GM15510 (cell line): ENCODE results near the gene TLK1.

ENCODE experiments used
- POLR2A ChIP-seq: IDR thresholded peaks from 3 replicates; pipeline ENCODE4 v1.6.1; 2011; ENCODE audit warnings: borderline replicate concordance; ENCODE audit not compliant: insufficient read length; ENCODE audit errors: extremely low read depth

Gene TLK1

GRCh38 chr2:171086352-171087290 lies 74.1 kb downstream of the TLK1 start:
- TF ChIP-seq POLR2A, result no peak

GRCh38 chr2:171084128-171084527 lies 76.6 kb downstream of the TLK1 start:
- TF ChIP-seq POLR2A, result no peak

DNA sequence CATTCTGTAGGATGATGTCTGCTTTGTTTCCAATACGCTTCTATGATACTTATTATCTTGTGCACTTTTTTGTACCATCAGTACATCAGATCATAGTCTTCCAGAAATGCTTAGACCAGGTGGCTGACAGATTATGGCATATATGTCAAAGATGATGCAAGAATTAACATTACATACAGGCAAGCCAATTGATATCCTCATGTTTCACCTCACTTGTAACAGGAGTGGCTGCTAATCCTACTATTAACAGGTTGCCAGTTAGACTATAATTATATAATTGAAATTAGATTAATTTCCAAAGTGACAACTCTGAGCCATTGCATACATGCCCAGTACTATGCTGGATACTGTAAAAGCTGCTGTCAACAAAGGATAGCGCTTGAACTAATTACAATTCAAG lies 77.2 kb downstream of the TLK1 start:
- TF ChIP-seq POLR2A, result no peak

DNA sequence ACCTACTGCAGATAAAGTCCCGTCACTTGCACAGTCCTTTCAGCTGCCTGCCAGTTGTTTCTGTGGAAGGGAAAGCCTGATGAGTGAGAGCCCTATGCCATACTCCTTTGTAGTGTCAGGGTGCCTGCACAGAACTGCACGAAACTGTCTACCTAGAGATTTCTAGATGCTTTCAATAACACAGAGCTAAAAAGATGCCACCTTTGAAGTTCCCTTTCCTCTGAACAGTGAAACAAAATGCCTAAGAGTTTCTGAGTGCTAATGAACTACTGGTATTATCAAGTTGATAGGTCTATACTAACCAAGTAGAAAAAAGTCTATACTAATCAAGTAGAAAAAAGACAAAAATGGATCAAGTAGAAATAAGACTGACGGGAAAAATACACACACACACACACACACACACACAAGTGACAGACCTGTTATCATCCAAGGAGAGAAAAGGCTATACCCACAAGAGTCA lies 79.0 kb downstream of the TLK1 start:
- TF ChIP-seq POLR2A, result no peak

DNA sequence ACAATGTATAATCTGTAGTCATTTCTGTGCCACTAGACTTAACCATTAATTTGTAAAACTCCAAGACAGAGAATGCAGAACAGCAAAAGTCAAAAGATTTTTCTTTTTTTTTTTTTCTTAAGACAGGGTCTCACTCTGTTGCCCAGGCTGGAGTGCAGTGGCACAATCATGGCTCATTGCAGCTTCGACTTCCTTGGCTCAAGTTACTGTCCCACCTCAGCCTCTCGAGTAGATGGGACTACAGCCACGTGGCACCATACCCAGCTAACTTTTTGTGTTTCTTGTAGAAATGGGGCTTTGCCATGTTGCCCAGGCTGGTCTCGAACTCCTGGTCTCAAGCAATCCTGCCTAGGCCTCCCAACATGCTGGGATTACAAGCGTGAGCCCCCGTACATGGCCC lies 80.1 kb downstream of the TLK1 start:
- TF ChIP-seq POLR2A, result no peak

DNA sequence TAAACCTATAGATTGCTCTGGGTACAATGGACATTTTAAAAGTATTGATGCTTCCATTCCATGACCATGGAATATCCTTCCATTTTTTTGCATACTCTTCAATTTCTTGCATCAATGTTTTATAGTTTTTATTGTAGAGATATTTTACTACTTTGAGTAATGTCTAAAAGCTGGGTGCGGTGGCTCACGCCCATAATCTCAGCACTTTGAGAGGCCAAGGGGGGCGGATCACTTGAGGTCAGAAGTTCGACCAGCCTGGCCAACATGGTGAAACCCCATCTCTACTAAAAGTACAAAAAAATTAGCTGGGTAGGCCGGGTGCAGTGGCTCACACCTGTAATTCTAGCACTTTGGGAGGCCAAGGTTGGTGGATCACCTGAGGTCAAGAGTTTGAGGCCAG lies 88.5 kb downstream of the TLK1 start:
- no peak for TF ChIP-seq POLR2A

DNA sequence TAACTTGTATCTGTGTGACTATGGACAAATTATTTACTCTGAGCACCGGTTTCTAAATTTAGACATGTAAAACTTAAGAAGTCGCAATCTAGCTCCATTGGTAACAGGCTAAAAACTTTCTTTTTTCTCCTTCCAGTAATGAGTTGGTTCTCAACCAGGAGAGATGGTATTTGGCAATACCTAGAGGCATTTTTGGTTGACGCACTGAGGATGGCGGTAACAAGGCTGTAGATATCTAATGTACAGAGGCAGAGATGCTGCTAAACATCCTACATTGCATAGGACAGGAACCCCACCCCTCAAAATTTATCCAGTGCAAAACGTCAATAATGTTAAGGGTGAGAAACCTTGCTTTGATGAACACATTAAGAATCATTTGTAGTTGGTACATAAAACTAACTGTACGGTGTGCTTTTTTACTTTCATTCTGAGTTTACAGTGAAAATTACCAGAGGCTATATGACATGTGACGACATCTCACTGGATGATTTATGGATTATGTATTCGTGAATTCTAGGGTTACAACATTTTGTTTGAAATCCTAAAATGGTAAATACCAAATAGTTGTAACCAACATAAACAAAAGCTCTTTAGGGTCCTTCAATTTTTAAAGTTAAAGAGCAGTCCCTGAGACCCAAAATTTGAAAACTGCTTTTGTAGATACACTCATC lies 91.3 kb downstream of the TLK1 start:
- TF ChIP-seq POLR2A, result no peak

DNA sequence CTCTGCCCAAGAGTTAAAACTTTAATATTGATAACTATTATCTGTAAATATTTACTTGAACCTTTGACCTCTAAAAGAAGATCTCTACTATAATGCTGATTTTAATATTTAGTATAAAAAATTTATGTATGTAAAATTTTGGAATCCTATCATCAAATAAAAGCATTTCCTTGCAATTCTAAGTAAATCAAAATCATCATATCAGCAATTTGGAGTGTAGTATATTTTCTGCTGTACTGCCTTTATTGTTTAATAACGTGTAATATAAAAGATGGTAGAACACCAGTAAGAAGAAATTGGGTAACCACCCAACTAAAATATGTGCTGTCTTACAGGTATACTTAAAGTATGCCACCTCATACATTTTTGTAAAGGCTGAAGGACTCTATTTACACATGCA lies 94.6 kb downstream of the TLK1 start:
- no peak for TF ChIP-seq POLR2A

DNA sequence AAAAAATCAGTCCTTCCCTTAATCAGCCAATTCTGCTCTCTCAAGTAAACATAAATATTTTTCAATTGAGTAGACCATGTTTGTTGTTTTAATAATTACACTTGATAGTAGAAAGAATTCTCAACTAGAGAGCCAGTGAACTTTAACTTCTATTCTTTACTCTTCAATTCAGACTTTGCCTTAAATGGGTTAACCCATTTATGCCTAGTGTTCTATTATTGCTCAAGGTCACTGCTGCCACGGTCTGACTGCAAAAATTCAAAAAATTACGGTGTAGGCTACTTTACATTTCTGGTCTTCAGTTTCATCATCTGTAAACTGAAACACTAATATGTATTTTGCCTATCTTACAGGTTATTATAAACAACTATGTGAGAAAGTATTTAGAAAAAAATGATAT lies 103.1 kb downstream of the TLK1 start:
- TF ChIP-seq POLR2A, result no peak

- no peak for TF ChIP-seq POLR2A
Measured at GRCh38 chr2:171056307-171056706, 104.4 kb downstream of the TLK1 start.

DNA sequence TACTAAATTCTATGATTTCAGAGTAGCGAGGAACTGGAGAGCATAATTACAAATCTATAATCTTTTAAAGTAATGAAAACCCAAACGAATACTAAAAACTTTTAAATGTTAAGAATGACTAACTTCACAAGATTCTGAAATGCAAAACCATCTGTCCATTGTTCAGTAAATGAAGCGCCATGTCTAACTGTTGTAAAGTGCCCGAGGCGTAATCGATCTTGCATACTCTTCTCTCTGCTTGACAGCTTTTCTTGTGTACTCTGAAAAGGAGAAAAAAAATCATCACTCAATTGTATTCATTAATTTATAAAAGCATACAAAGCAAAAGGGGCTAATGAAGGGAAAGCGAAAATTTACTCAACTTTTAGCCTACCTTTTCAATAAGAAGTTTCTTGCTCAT lies 111.0 kb downstream of the TLK1 start:
- TF ChIP-seq POLR2A, result no peak

DNA sequence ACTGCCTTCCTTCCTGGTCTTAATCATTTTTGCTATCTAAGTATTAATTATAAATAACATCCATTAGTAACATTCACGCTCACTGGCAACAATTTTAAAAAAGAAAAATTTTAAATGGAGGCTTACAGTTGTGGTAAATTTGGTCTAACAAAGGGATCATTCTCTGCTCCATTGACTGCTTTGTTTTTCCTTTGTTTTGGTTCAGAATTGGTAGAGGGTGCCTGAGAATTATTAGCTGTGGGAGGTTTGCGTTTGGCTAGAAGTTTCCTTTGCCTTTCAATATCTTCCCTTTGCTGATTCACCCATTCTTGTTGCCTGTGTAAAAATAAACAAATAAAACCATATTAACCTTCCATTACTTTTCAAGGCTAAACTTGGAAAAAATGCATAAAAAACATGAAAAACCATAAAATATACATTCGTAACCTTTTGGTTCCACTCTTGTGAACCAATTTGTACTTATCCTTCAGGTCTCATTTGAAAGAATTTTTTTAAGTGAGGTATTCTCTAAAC lies 114.6 kb downstream of the TLK1 start:
- no peak for TF ChIP-seq POLR2A

DNA sequence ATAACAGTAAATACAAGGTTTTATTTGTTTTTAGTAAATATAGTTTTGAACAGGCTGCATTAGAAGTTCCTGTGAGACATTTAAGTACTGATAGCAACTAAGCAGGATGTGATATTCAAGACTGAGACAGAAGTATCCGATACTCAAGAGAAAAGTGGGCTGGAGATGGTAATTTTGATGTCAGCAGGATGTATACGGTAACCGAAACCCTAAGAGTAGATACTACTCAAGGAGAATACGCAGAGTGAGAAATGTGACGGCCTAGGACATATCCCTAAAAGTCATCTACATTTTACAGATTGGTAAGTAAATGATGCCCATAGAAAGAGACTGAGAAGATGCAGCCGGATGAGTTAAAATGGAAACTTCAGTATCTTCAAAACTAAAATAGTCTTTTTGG lies 116.3 kb downstream of the TLK1 start:
- no peak for TF ChIP-seq POLR2A

- no peak for TF ChIP-seq POLR2A
Measured at GRCh38 chr2:171042253-171042969, 118.3 kb downstream of the TLK1 start.

DNA sequence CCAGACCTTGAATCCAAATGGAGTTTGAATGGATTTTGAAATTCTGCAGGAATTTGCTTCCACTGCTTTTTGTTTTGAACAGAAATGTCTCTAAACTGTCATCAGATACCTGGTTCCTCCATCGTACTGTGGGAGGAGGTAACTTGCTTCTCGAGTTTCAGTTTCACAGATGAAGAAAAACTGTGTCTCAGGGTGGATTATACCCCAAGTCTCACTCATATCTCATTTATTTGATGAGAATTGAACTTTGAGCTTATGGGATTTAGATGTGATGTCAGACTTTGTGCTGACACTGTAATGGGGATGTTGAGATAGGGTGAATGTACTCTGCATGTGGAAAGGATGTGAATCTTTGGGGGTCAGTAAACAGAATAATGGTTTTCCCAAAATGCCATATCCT lies 124.2 kb downstream of the TLK1 start:
- no peak for TF ChIP-seq POLR2A
